Stimulated activated CD4-positive, alpha-beta T cell treated with anti-CD3 and anti-CD28 coated beads, Interleukin-15, amount 100 ng/mL, for 1 hour (primary cell): ENCODE data around the gene MVB12B.
A peak's percentile ranks its signal among the peaks of the same experiment; 100 is the strongest.
"Not testable (repeated sequence)": the region's sequence is repeated elsewhere in the genome, so short reads cannot be mapped to it uniquely, and the experiment has no call there.

Source experiments
- DNase-seq, 2 donors: peaks; one replicate each; pipeline ENCODE4 v3.0.0-alpha.2; 2020; ENCODE audit warnings: low read depth in 1 of 2, low spot score in 1 of 2

MVB12B gene

DNA sequence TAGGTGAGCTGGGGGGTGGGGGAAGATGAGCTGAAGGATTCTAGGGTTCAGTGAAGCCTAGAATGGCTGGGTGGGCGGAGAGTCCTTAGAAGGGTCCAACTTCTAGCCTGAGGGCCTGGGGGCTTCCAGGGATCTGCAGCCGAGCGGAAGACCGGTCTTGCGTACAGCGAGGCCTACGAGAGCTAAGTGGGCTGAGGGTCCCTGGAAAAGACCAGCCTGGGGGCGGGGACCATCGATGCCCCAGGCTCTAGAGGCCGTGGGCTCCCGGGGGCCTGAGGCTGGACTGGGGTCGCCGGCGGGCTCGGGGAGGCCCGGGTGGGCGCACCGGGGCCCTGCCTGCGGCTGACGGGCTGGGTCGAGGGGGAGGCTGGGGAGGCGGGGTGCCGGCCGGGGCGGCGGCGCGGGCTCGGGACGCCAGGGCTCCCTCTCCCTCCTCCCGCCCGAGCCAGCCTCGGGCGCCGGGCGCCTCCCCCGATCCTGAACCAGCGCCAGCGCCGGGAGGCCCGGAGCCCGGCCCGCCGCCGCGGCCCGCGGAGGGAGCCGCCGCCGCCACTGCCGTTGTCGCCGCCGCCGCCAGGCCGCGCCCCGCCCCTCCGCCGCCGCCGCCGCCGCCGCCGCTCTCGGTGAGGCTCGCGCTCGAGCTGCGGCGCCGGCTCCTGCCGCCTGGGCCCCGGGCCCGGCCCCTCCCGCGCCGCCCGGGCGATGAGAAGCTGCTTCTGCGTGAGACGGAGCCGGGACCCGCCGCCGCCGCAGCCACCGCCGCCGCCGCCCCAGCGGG, at the start of gene MVB12B:
Gene MVB12B, plus strand, starts transcription at position 602 of the 778 bp plus-strand sequence. Its CDS starts 101 bp downstream, at position 703.
- peak in 1 of 2 donors; percentile 49 for DNase-seq

DNA sequence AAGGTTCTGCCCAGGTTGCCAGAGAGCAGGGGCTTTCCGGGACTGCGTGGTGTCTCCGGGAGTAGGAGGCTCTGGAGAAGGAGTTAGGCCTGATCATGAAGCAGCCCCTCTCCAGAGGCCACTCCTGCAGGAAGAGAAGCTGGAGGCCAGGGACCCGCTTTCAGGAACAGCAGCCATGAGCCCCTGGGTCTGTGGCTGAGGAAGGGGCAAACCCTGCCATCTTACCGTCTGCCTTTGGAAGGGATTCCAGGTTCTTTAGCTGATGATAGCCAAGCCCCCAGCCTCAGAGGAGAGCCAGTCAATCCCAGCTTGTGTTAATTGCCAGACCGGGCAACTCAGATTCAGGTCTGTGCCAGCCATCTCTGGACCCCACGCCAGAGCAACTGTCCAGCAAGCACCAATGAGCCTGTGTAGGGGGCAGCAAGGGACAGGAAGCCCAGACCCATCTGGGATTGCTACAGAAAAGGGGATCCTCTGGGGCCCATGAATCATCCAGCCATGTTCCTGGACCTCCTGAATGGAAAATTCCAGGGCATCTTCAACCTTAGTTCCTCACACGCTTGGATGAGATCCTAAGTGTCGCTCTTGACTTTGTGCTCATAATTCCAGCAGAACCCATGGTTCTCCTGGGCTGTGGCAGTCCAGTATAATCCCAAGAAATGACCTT, 42.7 kb upstream of the MVB12B start:
- no peak for DNase-seq

DNA sequence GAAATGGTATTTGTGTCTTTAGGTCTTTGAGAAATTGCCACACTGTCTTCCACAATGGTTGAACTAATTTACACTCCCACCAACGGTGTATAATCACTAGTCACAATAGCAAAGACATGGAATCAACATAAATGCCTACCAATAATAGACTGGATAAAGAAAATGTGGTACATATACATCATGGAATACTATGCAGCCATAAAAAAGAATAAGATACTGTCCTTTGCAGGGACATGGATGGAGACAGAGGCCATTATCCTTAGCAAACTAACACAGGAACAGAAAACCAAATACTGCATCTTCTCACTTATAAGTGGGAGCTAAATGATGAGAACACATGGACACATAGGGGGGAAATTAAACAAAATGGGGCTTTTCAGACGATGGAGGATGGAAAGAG, 41.0 kb upstream of the MVB12B start:
- not testable (repeated sequence) for DNase-seq

- DNase-seq, result no peak
These were observed 39.3 kb upstream of the MVB12B start for GRCh38 chr9:126287166-126287866.

- no peak for DNase-seq
These were observed 35.8 kb upstream of the MVB12B start for GRCh38 chr9:126290871-126291270.

- no peak for DNase-seq
These were observed 34.7 kb upstream of the MVB12B start for GRCh38 chr9:126291925-126292324.

GRCh38 chr9:126292736-126293521, 33.7 kb upstream of the MVB12B start:
- no peak for DNase-seq

GRCh38 chr9:126293522-126293889, 33.1 kb upstream of the MVB12B start:
- DNase-seq, result no peak

DNA sequence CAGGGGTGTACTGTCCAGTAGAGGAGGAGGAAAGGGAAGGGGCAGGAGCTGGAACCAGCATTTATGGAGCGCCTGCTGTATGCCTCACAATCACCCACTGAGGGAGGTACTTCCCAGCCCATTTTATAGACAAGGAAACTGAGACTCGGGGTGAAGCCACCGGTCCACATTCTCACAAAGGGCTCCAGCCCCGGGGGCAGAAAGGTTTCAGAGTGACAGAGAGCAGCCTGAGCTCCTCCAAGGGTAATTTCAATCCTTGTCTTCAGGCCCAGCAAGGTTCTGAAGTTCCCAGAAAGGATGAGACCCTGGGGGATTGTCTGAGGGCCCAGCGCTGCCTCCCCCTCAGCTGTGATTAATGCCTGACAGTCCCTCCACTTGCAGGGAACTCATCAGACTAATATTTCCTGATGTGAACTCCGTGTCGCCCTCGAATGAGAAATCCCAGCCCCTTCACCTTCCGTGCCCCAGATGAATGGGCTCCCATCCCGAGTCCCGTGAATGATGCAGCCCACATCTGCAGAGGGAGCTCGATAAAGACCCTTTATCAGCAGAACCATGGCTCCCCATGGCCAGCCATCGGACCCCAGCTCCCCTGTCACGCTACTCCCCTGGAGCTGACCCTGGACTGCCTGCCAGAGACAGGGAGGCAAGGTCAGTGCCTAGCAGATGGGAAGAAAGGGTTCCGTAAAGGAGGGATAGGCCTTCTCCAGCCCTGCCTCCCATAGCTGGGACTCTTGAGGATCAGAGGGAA, 32.1 kb upstream of the MVB12B start:
- no peak for DNase-seq

DNA sequence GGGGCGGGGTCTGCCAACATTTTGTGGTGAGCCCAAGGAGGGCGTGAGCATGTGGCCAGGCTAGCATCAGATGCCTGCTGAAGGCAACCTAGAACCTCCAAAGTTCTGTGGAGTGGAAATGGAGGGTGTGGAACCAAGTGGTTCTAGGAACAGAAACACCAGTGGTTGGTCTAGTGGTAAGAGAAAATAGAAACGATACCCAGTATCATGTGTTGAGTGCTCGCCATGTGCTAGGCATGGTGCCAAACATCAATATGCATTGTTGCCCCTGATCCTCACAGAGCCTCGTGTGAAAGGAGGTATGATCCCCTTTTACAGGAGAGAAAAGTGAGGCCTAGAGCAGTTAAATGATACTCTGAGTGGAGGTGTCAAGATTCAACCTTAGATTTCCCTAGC, 31.5 kb upstream of the MVB12B start:
- no peak for DNase-seq

- DNase-seq, result no peak
These were observed 31.1 kb upstream of the MVB12B start for GRCh38 chr9:126295516-126295915.

DNA sequence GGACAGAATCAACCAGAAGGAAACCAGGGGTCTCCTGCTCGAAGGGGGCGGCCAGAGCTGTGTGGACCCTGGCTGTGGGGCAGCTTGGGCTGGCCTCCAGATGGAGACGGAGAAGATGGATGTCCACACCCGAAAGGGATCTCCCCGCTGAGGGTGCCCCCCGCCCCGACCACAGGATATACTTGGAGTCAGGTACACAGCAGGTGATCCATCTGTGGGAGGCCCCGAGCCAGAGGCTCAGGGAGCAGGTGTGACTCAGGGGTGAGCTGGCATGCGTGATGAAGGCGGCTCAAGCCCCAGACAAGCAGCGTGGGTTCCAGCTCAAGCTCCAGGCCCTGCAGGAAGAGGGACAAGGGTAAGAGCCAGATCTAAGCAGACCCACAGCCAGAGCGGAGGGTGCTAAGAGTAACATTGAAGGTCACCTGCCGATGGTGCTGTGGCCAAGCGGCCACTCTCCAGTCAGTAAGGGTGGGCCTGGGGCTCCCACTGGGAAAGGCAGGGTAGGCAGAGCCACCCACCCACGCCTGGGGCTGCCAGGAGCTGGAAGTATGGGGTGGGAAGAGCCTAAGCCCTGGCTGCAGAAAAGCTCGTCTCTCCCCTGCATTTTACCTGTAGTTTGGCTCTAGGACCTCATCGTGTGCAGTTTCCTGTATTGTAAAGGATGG, 30.6 kb upstream of the MVB12B start:
- DNase-seq, result no peak

DNA sequence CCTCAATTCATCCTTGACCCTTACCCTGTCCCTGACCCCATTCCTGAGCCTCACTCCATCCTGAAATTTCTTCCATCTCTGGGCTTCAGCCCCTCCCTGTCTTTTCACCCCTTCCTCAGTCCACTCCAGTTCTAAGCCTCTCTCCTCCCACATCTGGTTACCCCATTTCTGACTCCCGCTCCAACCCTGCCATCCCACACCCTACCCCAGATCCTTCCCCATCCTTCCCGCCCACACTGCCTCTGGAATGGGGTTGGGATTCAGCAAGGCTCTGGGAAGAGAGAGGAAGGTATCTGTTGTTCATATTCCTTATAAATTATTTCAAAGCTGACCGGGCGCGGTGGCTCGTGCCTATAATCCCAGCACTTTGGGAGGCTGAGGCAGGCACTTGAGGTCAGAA, 29.9 kb upstream of the MVB12B start:
- no peak for DNase-seq

DNA sequence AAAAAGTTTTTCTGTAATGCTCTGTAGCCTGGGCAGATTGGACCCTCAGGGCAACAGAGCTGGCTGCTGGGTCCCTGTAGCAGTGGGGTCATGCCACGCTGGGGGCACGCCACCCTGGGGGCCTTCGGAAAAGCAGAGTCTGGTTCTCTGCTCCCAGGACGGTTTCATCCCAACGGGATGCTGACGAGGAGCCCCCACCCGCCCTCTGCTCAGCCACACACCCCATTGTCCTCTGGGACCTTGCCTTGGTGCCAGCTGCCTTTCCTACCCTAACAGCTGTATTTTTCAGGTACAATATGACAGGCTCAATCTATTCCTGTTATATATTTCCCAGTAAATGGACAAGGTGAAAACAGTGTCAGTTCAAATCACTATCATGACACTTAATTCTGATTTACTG, 29.0 kb upstream of the MVB12B start:
- DNase-seq, result no peak

GRCh38 chr9:126298063-126298801, 28.4 kb upstream of the MVB12B start:
- DNase-seq, result no peak

DNA sequence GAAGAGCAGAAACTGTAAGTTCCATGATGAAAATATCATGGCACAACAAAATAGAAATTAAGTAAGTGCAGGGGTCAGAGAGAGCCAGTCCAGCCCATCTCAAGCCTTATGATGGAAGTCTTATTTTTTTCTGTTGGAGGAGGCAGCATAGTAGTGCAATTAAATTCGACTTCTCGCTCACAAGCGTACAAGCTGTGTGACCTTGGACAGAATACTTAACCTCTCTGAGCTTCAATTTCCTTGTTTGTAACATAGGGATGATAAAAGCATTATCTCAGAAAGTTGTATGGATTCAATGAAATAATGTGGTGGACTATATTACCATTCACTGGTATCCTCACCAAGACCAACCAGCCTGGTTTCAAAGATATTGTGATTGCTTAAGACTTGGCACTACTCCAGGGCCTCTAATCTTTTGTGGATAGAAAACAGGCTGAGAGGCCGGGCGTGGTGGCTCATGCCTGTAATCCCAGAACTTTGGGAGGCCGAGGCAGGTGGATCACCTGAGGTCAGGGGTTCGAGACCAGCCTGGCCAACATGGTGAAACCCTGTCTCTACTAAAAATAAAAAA, 26.8 kb upstream of the MVB12B start:
- no peak for DNase-seq

DNA sequence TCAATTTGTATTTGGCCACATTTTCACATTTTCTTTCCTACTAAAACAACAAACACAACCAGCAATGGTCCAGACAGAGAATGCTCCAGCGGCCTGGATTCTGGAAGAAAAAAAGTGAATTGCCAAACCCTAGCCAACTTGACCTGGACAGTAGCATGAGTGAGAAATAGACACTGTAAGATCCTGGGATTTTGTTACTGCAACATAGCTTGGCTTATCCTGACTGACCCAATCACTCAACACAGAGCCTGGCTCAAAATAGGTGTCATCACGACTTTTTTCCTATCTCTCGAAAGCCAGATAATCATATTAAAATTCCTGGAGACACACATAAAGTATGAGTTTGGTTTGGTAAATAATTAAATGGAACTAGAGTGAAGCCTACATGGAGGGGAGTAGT, 25.4 kb upstream of the MVB12B start:
- no peak for DNase-seq

DNA sequence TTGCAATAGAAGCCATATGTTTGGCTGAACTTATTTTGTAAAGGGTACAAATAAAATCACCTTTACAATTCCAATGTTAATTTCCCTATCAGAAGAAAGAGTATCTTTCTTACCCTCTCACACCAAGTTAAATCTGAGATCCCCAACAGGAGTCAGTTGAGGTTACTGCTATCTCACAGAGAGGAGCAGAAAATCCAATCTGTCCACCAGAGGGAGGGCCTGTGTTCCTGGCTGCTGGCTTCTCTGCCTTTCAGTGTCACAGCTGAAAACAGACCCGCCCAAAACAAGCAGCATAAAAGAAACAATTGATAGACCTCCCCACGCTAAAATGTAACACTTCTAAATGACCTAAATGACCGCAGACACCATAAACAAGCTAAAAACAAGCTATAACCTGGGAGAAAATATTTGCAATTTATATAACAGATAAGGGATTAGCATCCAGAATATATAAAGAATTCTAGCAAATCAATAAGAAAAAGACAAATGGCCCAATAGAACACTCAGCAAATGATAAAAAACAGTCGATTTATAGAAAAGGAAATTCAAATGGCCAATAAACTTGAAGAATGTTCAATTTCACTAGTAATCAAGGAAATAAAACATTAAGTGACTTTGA, 24.5 kb upstream of the MVB12B start:
- peak in 1 of 2 donors; percentile 16 for DNase-seq

DNA sequence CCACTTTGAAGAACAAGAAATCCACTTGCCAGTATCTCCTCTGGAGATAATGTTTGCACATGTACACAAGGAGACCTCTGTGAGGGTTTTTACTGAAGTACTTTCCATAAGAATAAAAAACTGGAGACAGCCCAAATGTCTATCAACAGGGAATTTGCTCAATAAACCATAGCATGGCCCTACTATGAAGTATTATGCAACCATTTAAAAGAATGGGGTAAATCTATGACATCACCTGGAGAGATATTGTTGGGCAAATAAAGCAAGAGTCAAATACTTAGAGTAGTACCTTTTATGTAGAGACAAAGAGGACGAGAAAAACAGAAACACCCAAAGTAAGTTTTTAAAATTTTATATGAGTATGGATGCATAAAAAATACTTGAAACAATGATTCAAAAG, 23.9 kb upstream of the MVB12B start:
- DNase-seq, result no peak
